H7 (cell line): ENCODE data around the gene KRAS. TPM values are rescaled to one million over a fixed set of nuclear protein-coding genes. Genes with fewer than 3 reads are reported as not detected.
"Not testable (repeated sequence)": the region's sequence is repeated elsewhere in the genome, so short reads cannot be mapped to it uniquely, and the experiment has no call there.

Source experiments
- DNase-seq: peaks from one replicate; pipeline ENCODE4 v3.0.0; 2012
- H3K27me3 ChIP-seq: 2 replicates; pipeline ENCODE4 v1.6.0; 2011; ENCODE audit warnings: mild to moderate bottlenecking, low read length; ENCODE audit not compliant: control insufficient read depth, insufficient read depth
- H3K36me3 ChIP-seq: replicated peaks from 2 replicates; pipeline ENCODE4 v1.5.1; 2011; ENCODE audit warnings: low read length; ENCODE audit not compliant: control insufficient read depth, insufficient read depth
- H3K4me3 ChIP-seq: 2 replicates; pipeline ENCODE4 v1.5.1; 2011; ENCODE audit warnings: low read depth, mild to moderate bottlenecking, control low read depth, low read length, moderate library complexity; ENCODE audit not compliant: insufficient read depth
- total RNA-seq: library from RNA; depleted of rRNA; stranded (reverse); fragments of >200 nt; shearing (Covaris generic); gene quantifications from 2 replicates; pipeline ENCODE4 v1.2.3, GENCODE V29; 2014; rRNA removed

KRAS gene
- 19.5 and 22.2 TPM in 2 replicates for total RNA-seq

GRCh38 chr12:25250744-25251730 lies at the start of gene KRAS:
TSS of gene KRAS (minus strand) at chr12:25250929.
- Histone ChIP-seq H3K36me3 (no peaks in the 10 kb centered on the region), H3K4me3 (peak within 1 kb of the TSS; percentile 86), H3K27me3 (peaks cover 2% of the 10 kb centered on the region)
- peak; percentile 95 for DNase-seq

- DNase-seq: no peak
- H3K36me3 ChIP-seq: no peaks in the 10 kb centered on the region
- no peak overlapping the region for H3K4me3 ChIP-seq
- H3K27me3 ChIP-seq: no peaks in the 10 kb centered on the region
These were observed 45.7 kb upstream of the KRAS start for GRCh38 chr12:25296381-25296780.

GRCh38 chr12:25295361-25295760 lies 44.6 kb upstream of the KRAS start:
- no peaks in the 10 kb centered on the region for H3K27me3 ChIP-seq
- H3K4me3 ChIP-seq: no peak overlapping the region
- DNase-seq: no peak
- H3K36me3 ChIP-seq: no peaks in the 10 kb centered on the region

GRCh38 chr12:25293653-25294052 lies 42.9 kb upstream of the KRAS start:
- H3K4me3 ChIP-seq: no peak overlapping the region
- no peak for DNase-seq
- no peaks in the 10 kb centered on the region for H3K36me3 ChIP-seq
- no peaks in the 10 kb centered on the region for H3K27me3 ChIP-seq

- not testable (repeated sequence) for H3K4me3 ChIP-seq, H3K27me3 ChIP-seq, DNase-seq, H3K36me3 ChIP-seq
These were observed 42.1 kb upstream of the KRAS start for GRCh38 chr12:25292810-25293221.

- Histone ChIP-seq H3K4me3 (no peak overlapping the region), H3K27me3 (no peaks in the 10 kb centered on the region), H3K36me3 (no peaks in the 10 kb centered on the region)
- no peak for DNase-seq
These were observed 36.9 kb upstream of the KRAS start for GRCh38 chr12:25287610-25288009.

- H3K4me3 ChIP-seq: no peak overlapping the region
- no peak for DNase-seq
- H3K36me3 ChIP-seq: no peaks in the 10 kb centered on the region
- H3K27me3 ChIP-seq: no peaks in the 10 kb centered on the region
These were observed 36.1 kb upstream of the KRAS start for GRCh38 chr12:25286837-25287236.

- no peak for DNase-seq
- Histone ChIP-seq H3K36me3 (no peaks in the 10 kb centered on the region), H3K4me3 (no peak overlapping the region), H3K27me3 (no peaks in the 10 kb centered on the region)
These were observed 33.3 kb upstream of the KRAS start for GRCh38 chr12:25284024-25284423.

- no peak for DNase-seq
- Histone ChIP-seq H3K4me3 (no peak overlapping the region), H3K27me3 (no peaks in the 10 kb centered on the region), H3K36me3 (no peaks in the 10 kb centered on the region)
These were observed 32.3 kb upstream of the KRAS start for GRCh38 chr12:25283006-25283405.

GRCh38 chr12:25280082-25280481 lies 29.4 kb upstream of the KRAS start:
- Histone ChIP-seq H3K4me3 (no peak overlapping the region), H3K27me3 (no peaks in the 10 kb centered on the region), H3K36me3 (no peaks in the 10 kb centered on the region)
- DNase-seq: no peak

GRCh38 chr12:25278269-25278668 lies 27.5 kb upstream of the KRAS start:
- H3K4me3 ChIP-seq: no peak overlapping the region
- no peaks in the 10 kb centered on the region for H3K27me3 ChIP-seq
- no peak for DNase-seq
- no peaks in the 10 kb centered on the region for H3K36me3 ChIP-seq

GRCh38 chr12:25276199-25276937 lies 25.6 kb upstream of the KRAS start:
- no peaks in the 10 kb centered on the region for H3K36me3 ChIP-seq
- H3K27me3 ChIP-seq: no peaks in the 10 kb centered on the region
- H3K4me3 ChIP-seq: no peak overlapping the region
- DNase-seq: no peak

GRCh38 chr12:25271486-25272098 lies 20.9 kb upstream of the KRAS start:
- H3K27me3 ChIP-seq: no peaks in the 10 kb centered on the region
- H3K4me3 ChIP-seq: no peak overlapping the region
- no peaks in the 10 kb centered on the region for H3K36me3 ChIP-seq

GRCh38 chr12:25269701-25270100 lies 19.0 kb upstream of the KRAS start:
- no peaks in the 10 kb centered on the region for H3K36me3 ChIP-seq
- H3K27me3 ChIP-seq: no peaks in the 10 kb centered on the region
- no peak overlapping the region for H3K4me3 ChIP-seq
- no peak for DNase-seq

More at GRCh38 chr12:25271486-25272098, 20.9 kb upstream of the KRAS start:
- DNase-seq: no peak
